A549 (cell line): ENCODE data around the gene CLIC5. TPM values are rescaled to one million over a fixed set of nuclear protein-coding genes. Genes with fewer than 3 reads are reported as not detected.

ENCODE experiments used
- ATAC-seq, 2 experiments: fragments of 200-7000 bp in 1 of 2; fragments of >200 bp in 1 of 2; cut with Nextera tagmentation in 1 of 2; cut with Tn5 transposase in 1 of 2; 3 replicates each; pipeline versions ENCODE4 v1.8.0 to v1.9.1; 2018 to 2020; ENCODE audit warnings: mild to moderate bottlenecking in 1 of 2, moderate library complexity in 1 of 2
- CTCF ChIA-PET: fragments of 300-600 bp; sonication (Branson Sonifier 250); formaldehyde crosslinking; extraction: SDS; loops from one replicate; lab custom pipeline; 2021; ENCODE audit warnings: antibody characterized with exemption, inconsistent platforms; lab: Yijun Ruan, JAX
- POLR2A ChIA-PET: fragments of 350-600 bp; formaldehyde crosslinking; extraction: SDS; loops from one replicate; lab custom pipeline; 2021; ENCODE audit warnings: antibody characterized with exemption, inconsistent platforms; lab: Yijun Ruan, JAX
- DNase-seq, 2 experiments: peaks; one replicate each; pipeline versions ENCODE4 v3.0.0 to v3.0.0-alpha.2; 2011 to 2016; ENCODE audit warnings: low read depth in 1 of 2, low spot score in 1 of 2
- FAIRE-seq: peaks from 2 replicates; lab custom pipeline; 2011; peaks lifted over from hg19 to GRCh38; lab: Jason Lieb, UNC
- H3K27ac ChIP-seq, 2 experiments: fragments of >200 bp; sonication (Bioruptor Twin); formaldehyde crosslinking; 3 replicates each; pipeline ENCODE4 v1.5.1; 2016 to 2017
- H3K4me1 ChIP-seq: fragments of >200 bp; sonication (Bioruptor Twin); formaldehyde crosslinking; 3 replicates; pipeline ENCODE4 v1.6.1; 2016
- H3K4me2 ChIP-seq: fragments of >200 bp; sonication (Bioruptor Twin); formaldehyde crosslinking; 3 replicates; pipeline ENCODE4 v1.6.1; 2016
- H3K4me3 ChIP-seq: fragments of >200 bp; sonication (Bioruptor Twin); formaldehyde crosslinking; 3 replicates; pipeline ENCODE4 v1.5.1; 2016
- H3K9me3 ChIP-seq: fragments of >200 bp; sonication (Bioruptor Twin); formaldehyde crosslinking; 3 replicates; pipeline ENCODE4 v1.6.1; 2016
- CBX2 ChIP-seq: fragments of 200-600 bp; sonication (generic); IDR thresholded peaks from 2 replicates; pipeline ENCODE4 v1.6.1; 2016; ENCODE audit warnings: low read depth, mild to moderate bottlenecking, borderline replicate concordance
- CBX8 ChIP-seq: fragments of 200-600 bp; sonication (generic); IDR thresholded peaks from 2 replicates; pipeline ENCODE4 v1.6.1; 2016
- CEBPB ChIP-seq, 2 experiments: fragments of >200 bp in 1 of 2; sonication (Bioruptor Twin) in 1 of 2; formaldehyde crosslinking in 1 of 2; IDR thresholded peaks; 2 replicates each; pipeline ENCODE4 v1.6.1; 2012 to 2016
- CHD4 ChIP-seq: fragments of 200-600 bp; sonication (generic); IDR thresholded peaks from 2 replicates; pipeline ENCODE4 v1.6.1; 2016; ENCODE audit warnings: antibody characterized with exemption, mild to moderate bottlenecking, borderline replicate concordance
- EHF ChIP-seq: fragments of 250-450 bp; sonication (Bioruptor Pico); IDR thresholded peaks from 2 replicates; pipeline ENCODE4 v1.5.0; 2020; ENCODE audit warnings: mild to moderate bottlenecking
- ESRRA ChIP-seq: fragments of 150-350 bp; IDR thresholded peaks from 2 replicates; pipeline ENCODE4 v1.6.1; 2014; ENCODE audit warnings: mild to moderate bottlenecking, low read length, borderline replicate concordance
- FOSB ChIP-seq: fragments of 250-450 bp; sonication (Bioruptor Pico); IDR thresholded peaks from 2 replicates; pipeline ENCODE4 v1.5.0; 2020; ENCODE audit warnings: mild to moderate bottlenecking, moderate library complexity
- FOXS1 ChIP-seq: fragments of 250-450 bp; sonication (Bioruptor Pico); IDR thresholded peaks from 2 replicates; pipeline ENCODE4 v1.5.0; 2020; ENCODE audit warnings: mild to moderate bottlenecking, moderate library complexity
- GATA3 ChIP-seq: IDR thresholded peaks from 2 replicates; pipeline ENCODE4 v1.6.1; 2012; ENCODE audit warnings: borderline replicate concordance
- HEYL ChIP-seq: fragments of 250-450 bp; sonication (Bioruptor Pico); IDR thresholded peaks from 2 replicates; pipeline ENCODE4 v1.8.0; 2021; ENCODE audit warnings: mild to moderate bottlenecking, moderate library complexity
- JUNB ChIP-seq: fragments of >200 bp; sonication (Bioruptor Twin); formaldehyde crosslinking; IDR thresholded peaks from 2 replicates; pipeline ENCODE4 v1.6.1; 2016
- MYC ChIP-seq: IDR thresholded peaks from 2 replicates; pipeline ENCODE4 v1.6.1; 2012; ENCODE audit warnings: mild to moderate bottlenecking, inconsistent platforms, low read length, improper control_type of control experiment, borderline replicate concordance
- NPAS2 ChIP-seq: fragments of 250-450 bp; sonication (Bioruptor Pico); IDR thresholded peaks from 2 replicates; pipeline ENCODE4 v1.8.0; 2022; ENCODE audit warnings: mild to moderate bottlenecking, moderate library complexity, borderline replicate concordance
- RCOR1 ChIP-seq: fragments of 150-350 bp; IDR thresholded peaks from 2 replicates; pipeline ENCODE4 v1.6.1; 2014; ENCODE audit warnings: antibody characterized with exemption, low read length, low read depth
- RFX5 ChIP-seq: fragments of 450-650 bp; IDR thresholded peaks from 2 replicates; pipeline ENCODE4 v1.7.1; 2014; ENCODE audit warnings: antibody characterized with exemption, mild to moderate bottlenecking, moderate library complexity
- SMC3 ChIP-seq: fragments of >200 bp; sonication (Bioruptor Twin); formaldehyde crosslinking; IDR thresholded peaks from 3 replicates; pipeline ENCODE4 v1.6.1; 2018; ENCODE audit warnings: inconsistent platforms
- SREBF2 ChIP-seq: fragments of 450-650 bp; IDR thresholded peaks from 2 replicates; pipeline ENCODE4 v1.6.1; 2014; ENCODE audit warnings: mild to moderate bottlenecking, moderate library complexity
- ZC3H11A ChIP-seq: fragments of 450-650 bp; IDR thresholded peaks from 2 replicates; pipeline ENCODE4 v1.6.1; 2014; ENCODE audit warnings: antibody characterized with exemption, mild to moderate bottlenecking
- ZFP36 ChIP-seq: fragments of 450-650 bp; IDR thresholded peaks from 2 replicates; pipeline ENCODE4 v1.6.1; 2014; ENCODE audit warnings: borderline replicate concordance; ENCODE audit not compliant: partially characterized antibody
- ZNF302 ChIP-seq: fragments of 250-450 bp; sonication (Bioruptor Pico); IDR thresholded peaks from 2 replicates; pipeline ENCODE4 v1.9.0; 2021; ENCODE audit warnings: inconsistent platforms, mild to moderate bottlenecking, moderate library complexity
- WGBS: methylation state at CpG from one replicate; pipeline ENCODE4 v1.1.6; 2017; ENCODE audit errors: missing lambda C conversion rate; 5-methylcytosine and 5-hydroxymethylcytosine counted together
- polyA plus RNA-seq, 4 experiments: library from polyadenylated mRNA; depleted of rRNA in 3 of 4; stranded (reverse); fragments of >200 nt; fragmentation: RNase III in 1 of 4; extraction: RNeasy Plus Mini Kit Qiagen cat#74134 plus additional on column Dnase treatment in 1 of 4; gene quantifications; 2 replicates in 3 of 4; 3 replicates in 1 of 4; pipeline ENCODE4 v1.2.3, GENCODE V29; 2011 to 2017
- TF ChIP-seq, protein P1 (sequence below): fragments of 250-450 bp; sonication (Bioruptor Pico); IDR thresholded peaks from 2 replicates; pipeline ENCODE4 v1.5.0; 2020; ENCODE audit warnings: low read depth, mild to moderate bottlenecking, moderate library complexity
- TF ChIP-seq, protein P2 (sequence below): IDR thresholded peaks from 2 replicates; pipeline ENCODE4 v1.6.1; 2012
- TF ChIP-seq, protein P3 (sequence below): IDR thresholded peaks from 2 replicates; pipeline ENCODE4 v1.6.1; 2012; ENCODE audit warnings: low read depth, borderline replicate concordance
- TF ChIP-seq, protein P4 (sequence below): fragments of 250-450 bp; sonication (Bioruptor Pico); IDR thresholded peaks from 2 replicates; pipeline ENCODE4 v1.5.0; 2021; ENCODE audit warnings: mild to moderate bottlenecking, moderate library complexity, borderline replicate concordance

The CLIC5 gene
- polyA plus RNA-seq, 2 of the 4 experiments (the other 2 are of a cell fraction) = not detected

DNA sequence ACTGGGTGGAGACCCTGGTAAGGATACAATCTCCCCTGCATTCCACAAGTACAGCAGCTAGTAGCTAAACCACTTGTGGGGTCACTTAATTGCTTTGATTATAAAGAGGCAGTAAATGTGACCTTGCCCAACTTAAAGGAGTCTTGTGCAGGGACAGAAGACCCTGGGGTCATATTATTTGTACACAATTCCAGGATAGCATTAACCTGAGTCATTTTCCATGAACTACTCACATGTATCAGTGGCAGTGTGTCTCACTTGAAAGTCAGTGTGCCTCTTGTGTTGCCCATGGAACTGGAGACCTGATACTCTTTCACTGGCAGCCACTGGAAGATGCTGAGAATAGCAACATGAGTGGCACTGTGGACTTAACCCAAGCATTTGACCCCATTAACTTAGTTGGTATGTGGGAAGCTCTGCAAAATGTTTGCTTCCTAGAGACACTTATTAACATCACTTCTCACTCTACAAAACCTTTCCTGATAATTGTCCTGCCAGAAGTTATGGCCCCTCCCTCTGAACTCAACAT, 28.9 kb downstream of the CLIC5 start:
- H3K27ac ChIP-seq = no peak overlapping the region
- no peaks in the 10 kb centered on the region for H3K9me3 ChIP-seq
- DNase-seq (no peak), FAIRE-seq (no peak), ATAC-seq (no peak)
- ChIA-PET POLR2A (no interaction called here), CTCF (interaction anchor here (0.9 kb wide), 1 partner anchor 22 kb away, joined by 3 read pairs; no protein-coding TSS in a partner anchor)
- no peaks in the 10 kb centered on the region for H3K4me1 ChIP-seq
- H3K4me2 ChIP-seq = no peak overlapping the region
- H3K4me3 ChIP-seq = no peak overlapping the region
- TF ChIP-seq EHF (no peak), ESRRA (no peak), GATA3 (no peak), RCOR1 (no peak), NPAS2 (CRISPR knock-in tag) (no peak), CBX8 (no peak), ZFP36 (no peak), ZNF302 (CRISPR knock-in tag) (no peak), FOXS1 (CRISPR knock-in tag) (no peak)
- TF ChIP-seq, protein P1, sequence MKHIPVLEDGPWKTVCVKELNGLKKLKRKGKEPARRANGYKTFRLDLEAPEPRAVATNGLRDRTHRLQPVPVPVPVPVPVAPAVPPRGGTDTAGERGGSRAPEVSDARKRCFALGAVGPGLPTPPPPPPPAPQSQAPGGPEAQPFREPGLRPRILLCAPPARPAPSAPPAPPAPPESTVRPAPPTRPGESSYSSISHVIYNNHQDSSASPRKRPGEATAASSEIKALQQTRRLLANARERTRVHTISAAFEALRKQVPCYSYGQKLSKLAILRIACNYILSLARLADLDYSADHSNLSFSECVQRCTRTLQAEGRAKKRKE (CRISPR knock-in tag) = no peak
- TF ChIP-seq, protein P2, sequence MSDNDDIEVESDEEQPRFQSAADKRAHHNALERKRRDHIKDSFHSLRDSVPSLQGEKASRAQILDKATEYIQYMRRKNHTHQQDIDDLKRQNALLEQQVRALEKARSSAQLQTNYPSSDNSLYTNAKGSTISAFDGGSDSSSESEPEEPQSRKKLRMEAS = no peak
- TF ChIP-seq, protein P3, sequence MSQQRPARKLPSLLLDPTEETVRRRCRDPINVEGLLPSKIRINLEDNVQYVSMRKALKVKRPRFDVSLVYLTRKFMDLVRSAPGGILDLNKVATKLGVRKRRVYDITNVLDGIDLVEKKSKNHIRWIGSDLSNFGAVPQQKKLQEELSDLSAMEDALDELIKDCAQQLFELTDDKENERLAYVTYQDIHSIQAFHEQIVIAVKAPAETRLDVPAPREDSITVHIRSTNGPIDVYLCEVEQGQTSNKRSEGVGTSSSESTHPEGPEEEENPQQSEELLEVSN = no peak

DNA sequence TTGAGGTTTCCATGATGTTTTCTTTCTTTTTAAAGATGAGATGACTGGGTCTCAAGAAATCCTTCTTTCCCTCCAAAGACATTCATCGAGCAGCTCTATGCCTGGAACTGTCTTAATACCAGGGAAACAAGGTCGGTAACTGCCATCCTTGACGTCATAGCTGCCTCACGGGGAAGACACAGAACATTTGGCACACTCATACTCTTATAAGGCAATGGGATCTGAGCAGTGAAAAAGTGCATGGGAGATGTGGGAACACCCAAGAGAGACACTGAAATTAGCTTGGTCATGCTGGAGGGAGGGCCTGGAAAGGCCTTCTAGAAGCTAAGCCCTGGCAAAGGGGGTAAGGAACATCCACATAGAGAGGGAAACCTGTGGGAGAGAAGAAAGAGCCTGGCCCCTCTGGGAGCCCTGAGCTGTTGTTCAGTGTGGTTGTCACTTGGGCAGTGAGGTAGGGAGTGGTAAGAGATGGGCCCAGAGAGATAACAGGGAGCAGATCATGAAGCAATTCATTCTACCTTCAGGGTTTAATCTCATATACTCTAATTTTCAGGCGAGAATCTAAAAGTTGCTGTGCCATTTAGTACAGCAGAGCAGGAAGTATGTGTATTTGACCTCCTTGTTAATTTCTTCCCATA, 30.8 kb downstream of the CLIC5 start:
- ChIA-PET POLR2A (no interaction called here), CTCF (no interaction called here)
- no peak for DNase-seq
- H3K4me1 ChIP-seq = no peaks in the 10 kb centered on the region
- H3K4me2 ChIP-seq = no peak overlapping the region
- TF ChIP-seq FOSB = no peak
- TF ChIP-seq, protein P3 = no peak
- ATAC-seq = no peak
- 13% methylated on average over 5 of the region's 5 CpGs for WGBS
- no peak overlapping the region for H3K4me3 ChIP-seq
- no peaks in the 10 kb centered on the region for H3K9me3 ChIP-seq
- H3K27ac ChIP-seq = no peak overlapping the region
- no peak for FAIRE-seq

DNA sequence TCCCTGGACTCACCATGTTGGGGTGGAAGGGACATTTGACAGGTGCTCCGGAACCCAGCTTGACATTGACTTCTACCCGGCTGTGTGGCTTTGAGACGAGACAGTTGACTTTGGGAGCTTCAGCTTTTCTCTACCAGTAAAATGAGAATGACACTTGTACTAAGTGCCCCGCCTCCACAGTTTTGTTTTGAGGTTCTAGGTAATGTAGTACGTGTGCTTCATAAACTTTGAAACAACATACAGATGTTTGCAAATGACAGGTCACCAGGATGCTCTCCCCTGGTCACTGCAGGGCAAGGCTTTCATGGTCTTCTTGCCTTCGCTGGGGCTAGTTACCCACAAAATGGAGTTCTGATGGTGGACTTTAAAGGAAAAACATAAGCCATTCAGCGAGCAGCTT, 31.3 kb downstream of the CLIC5 start:
- Histone ChIP-seq H3K4me1 (no peaks in the 10 kb centered on the region), H3K9me3 (no peaks in the 10 kb centered on the region), H3K4me2 (no peak overlapping the region)
- WGBS = 15% methylated on average over 6 of the region's 7 CpGs
- POLR2A ChIA-PET = no interaction called here
- TF ChIP-seq SREBF2 = no peak
- TF ChIP-seq SMC3 = no peak
- TF ChIP-seq, protein P3 = no peak
- no peak for TF ChIP-seq JUNB
- no peak for TF ChIP-seq FOXS1 (CRISPR knock-in tag)
- no peak for TF ChIP-seq RFX5
- TF ChIP-seq ZC3H11A = no peak
- TF ChIP-seq HEYL (CRISPR knock-in tag) = no peak
- TF ChIP-seq MYC = no peak
- TF ChIP-seq RCOR1 = no peak
- TF ChIP-seq, protein P4, sequence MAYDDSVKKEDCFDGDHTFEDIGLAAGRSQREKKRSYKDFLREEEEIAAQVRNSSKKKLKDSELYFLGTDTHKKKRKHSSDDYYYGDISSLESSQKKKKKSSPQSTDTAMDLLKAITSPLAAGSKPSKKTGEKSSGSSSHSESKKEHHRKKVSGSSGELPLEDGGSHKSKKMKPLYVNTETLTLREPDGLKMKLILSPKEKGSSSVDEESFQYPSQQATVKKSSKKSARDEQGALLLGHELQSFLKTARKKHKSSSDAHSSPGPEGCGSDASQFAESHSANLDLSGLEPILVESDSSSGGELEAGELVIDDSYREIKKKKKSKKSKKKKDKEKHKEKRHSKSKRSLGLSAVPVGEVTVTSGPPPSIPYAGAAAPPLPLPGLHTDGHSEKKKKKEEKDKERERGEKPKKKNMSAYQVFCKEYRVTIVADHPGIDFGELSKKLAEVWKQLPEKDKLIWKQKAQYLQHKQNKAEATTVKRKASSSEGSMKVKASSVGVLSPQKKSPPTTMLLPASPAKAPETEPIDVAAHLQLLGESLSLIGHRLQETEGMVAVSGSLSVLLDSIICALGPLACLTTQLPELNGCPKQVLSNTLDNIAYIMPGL (CRISPR knock-in tag) = no peak
- TF ChIP-seq CHD4 = no peak
- no peak for TF ChIP-seq CEBPB (IDR thresholded peaks at IDR 0.05)
- no peak for TF ChIP-seq CBX2
- TF ChIP-seq, all 56 proteins: peak for 0
- no peak for ATAC-seq
- CTCF ChIA-PET = no interaction called here
- no peak overlapping the region for H3K27ac ChIP-seq
- FAIRE-seq = no peak
- no peak overlapping the region for H3K4me3 ChIP-seq
- no peak for DNase-seq
